ENCODE results near the gene FRMD4A. TPM values are rescaled to one million over a fixed set of nuclear protein-coding genes. Genes with fewer than 3 reads are reported as not detected.

FRMD4A gene
- total RNA-seq, 1 experiment from 2014 or later, result 19.6 TPM

DNA sequence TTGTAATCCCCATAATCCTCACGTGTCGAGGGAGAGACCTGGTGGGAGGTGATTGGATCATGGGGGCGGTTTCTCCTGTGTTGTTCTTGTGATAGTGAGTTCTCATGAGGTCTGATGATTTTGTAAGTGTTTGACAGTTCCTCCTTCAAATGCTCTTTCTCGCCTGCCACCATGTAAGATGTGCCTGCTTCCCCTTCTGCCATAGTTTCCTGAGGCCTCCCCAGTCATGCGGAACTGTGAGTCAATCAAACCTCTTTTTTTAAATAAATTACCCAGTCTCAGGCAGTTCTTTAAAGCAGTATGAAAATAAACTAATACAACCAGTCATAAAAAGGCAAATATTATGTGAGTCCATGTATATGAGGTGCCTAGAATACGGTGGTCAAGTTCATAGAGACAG lies 87.5 kb downstream of the FRMD4A start:
- H3K4ac ChIP-seq (ENCODE audit: low read depth, low read length), result no peak overlapping the region
- H4K91ac ChIP-seq (ENCODE audit: insufficient read length, low read depth, low read length), result no peak overlapping the region

More for the DNA sequence above, 87.5 kb downstream of the FRMD4A start:
- H3K36me3 Mint-ChIP-seq (ENCODE audit: insufficient read depth in 1 of 3, low read depth in 3 of 3), result peaks cover 0 to 6% (median 2%) of the 10 kb centered on the region in 3 experiments; a peak in 2 of 7 replicates
- Histone ChIP-seq H3K79me2 (ENCODE audit: insufficient read depth, low read length) (no peaks in the 10 kb centered on the region), H2AFZ (ENCODE audit: low read length) (no peak overlapping the region), H3K9ac (ENCODE audit: extremely low read depth, insufficient read length, low read length) (no peak overlapping the region), H3T11ph (ENCODE audit: low read length) (no peak overlapping the region), H3K27ac (ENCODE audit: insufficient read length, low read depth, low read length) (no peak overlapping the region), H4K20me1 (ENCODE audit: control insufficient read depth, insufficient read depth, insufficient read length) (no peaks in the 10 kb centered on the region), H2BK20ac (ENCODE audit: low read depth, low read length, poor library complexity, severe bottlenecking) (no peak overlapping the region), H2BK5ac (ENCODE audit: insufficient read length, low read length) (no peak overlapping the region), H3K9me3 (ENCODE audit: control insufficient read depth, low read depth, low read length) (no peaks in the 10 kb centered on the region), H4K8ac (replicated peaks; ENCODE audit: insufficient read length, low read depth, low read length) (no peak overlapping the region), H2AK5ac (ENCODE audit: insufficient read length, low read length) (no peak overlapping the region), H3K14ac (ENCODE audit: insufficient read depth, low read length) (no peak overlapping the region), H2BK15ac (ENCODE audit: low read depth, low read length) (no peak overlapping the region), H3K27me3 (ENCODE audit: insufficient read depth, low read length) (no peaks in the 10 kb centered on the region), H3K23ac (ENCODE audit: insufficient read length, low read depth, low read length) (no peak overlapping the region), H2BK12ac (ENCODE audit: insufficient read length, low read depth, low read length) (no peak overlapping the region), H3K56ac (ENCODE audit: insufficient read length, low read depth, low read length) (no peak overlapping the region), H3K4me2 (ENCODE audit: insufficient read depth, insufficient read length, low read length) (no peak overlapping the region), H3K79me1 (ENCODE audit: insufficient read depth, low read depth, low read length, poor library complexity, severe bottlenecking) (no peaks in the 10 kb centered on the region), H4K5ac (ENCODE audit: insufficient read length, low read depth, low read length) (no peak overlapping the region), H3K23me2 (ENCODE audit: insufficient read length, low read depth, low read length, poor library complexity, severe bottlenecking) (no peaks in the 10 kb centered on the region), H3K4me1 (ENCODE audit: insufficient read depth, low read length) (no peaks in the 10 kb centered on the region; the same call in 1 of the 2 replicates), H3K18ac (ENCODE audit: insufficient read length, low read depth, low read length) (no peak overlapping the region), H2BK120ac (ENCODE audit: low read depth, low read length, poor library complexity, severe bottlenecking) (no peak overlapping the region)
- no peak overlapping the region; a peak in 2 of 7 replicates for H3K27ac Mint-ChIP-seq
- no CpG with 5 or more reads among the region's 6 CpGs for WGBS (ENCODE audit: extremely low coverage, insufficient read length, low lambda C conversion rate)
- no peak for DNase-seq
- peaks cover 6% of the 10 kb centered on the region for H3K27me3 Mint-ChIP-seq (ENCODE audit: low read depth)
- no peak overlapping the region for H3K4me3 Mint-ChIP-seq
- TF ChIP-seq, protein P1, sequence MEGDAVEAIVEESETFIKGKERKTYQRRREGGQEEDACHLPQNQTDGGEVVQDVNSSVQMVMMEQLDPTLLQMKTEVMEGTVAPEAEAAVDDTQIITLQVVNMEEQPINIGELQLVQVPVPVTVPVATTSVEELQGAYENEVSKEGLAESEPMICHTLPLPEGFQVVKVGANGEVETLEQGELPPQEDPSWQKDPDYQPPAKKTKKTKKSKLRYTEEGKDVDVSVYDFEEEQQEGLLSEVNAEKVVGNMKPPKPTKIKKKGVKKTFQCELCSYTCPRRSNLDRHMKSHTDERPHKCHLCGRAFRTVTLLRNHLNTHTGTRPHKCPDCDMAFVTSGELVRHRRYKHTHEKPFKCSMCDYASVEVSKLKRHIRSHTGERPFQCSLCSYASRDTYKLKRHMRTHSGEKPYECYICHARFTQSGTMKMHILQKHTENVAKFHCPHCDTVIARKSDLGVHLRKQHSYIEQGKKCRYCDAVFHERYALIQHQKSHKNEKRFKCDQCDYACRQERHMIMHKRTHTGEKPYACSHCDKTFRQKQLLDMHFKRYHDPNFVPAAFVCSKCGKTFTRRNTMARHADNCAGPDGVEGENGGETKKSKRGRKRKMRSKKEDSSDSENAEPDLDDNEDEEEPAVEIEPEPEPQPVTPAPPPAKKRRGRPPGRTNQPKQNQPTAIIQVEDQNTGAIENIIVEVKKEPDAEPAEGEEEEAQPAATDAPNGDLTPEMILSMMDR (conservative IDR thresholded peaks at IDR 0.05), result no peak
- peaks cover 5 to 10% of the 10 kb centered on the region in 2 experiments; a peak in 4 of 5 replicates for H3K9me3 Mint-ChIP-seq
- peaks cover 26% of the 10 kb centered on the region in 2 experiments for H3K4me1 Mint-ChIP-seq

Measured in H9 (cell line).